MCF 10A (cell line): ENCODE data around the gene TP53BP2. TPM values are rescaled to one million over a fixed set of nuclear protein-coding genes. Genes with fewer than 3 reads are reported as not detected.
A peak's percentile ranks its signal among the peaks of the same experiment; 100 is the strongest.

Experiments used
- BruUV-seq: library from RNA; stranded (reverse); fragments of 400-500 nt; replicated peaks from 2 replicates; lab custom pipeline; 2021; lab: Mats Ljungman, UMichigan
- CTCF ChIA-PET: fragments of 300-600 bp; sonication (Branson Sonifier 250); formaldehyde crosslinking; extraction: SDS; loops from one replicate; lab custom pipeline; 2021; ENCODE audit warnings: antibody characterized with exemption, inconsistent platforms; lab: Yijun Ruan, JAX
- POLR2A ChIA-PET: fragments of 300-600, 350-650 bp; sonication (Branson Sonifier 250); formaldehyde crosslinking; extraction: SDS; loops from one replicate; lab custom pipeline; 2020; ENCODE audit warnings: antibody characterized with exemption, inconsistent platforms; lab: Yijun Ruan, JAX
- DNase-seq: peaks from one replicate; pipeline ENCODE4 v3.0.0-alpha.2; 2018; ENCODE audit not compliant: unreplicated experiment
- H3K27ac Mint-ChIP-seq: one replicate; pipeline ENCODE4 v1.8.0; 2022; ENCODE audit warnings: mild to moderate bottlenecking, low read depth, mixed read lengths; ENCODE audit not compliant: unreplicated experiment
- H3K27me3 Mint-ChIP-seq: one replicate; pipeline ENCODE4 v1.8.0; 2022; ENCODE audit warnings: mixed read lengths; ENCODE audit not compliant: insufficient read depth, unreplicated experiment
- H3K36me3 Mint-ChIP-seq: one replicate; pipeline ENCODE4 v1.8.0; 2022; ENCODE audit warnings: mild to moderate bottlenecking, moderate library complexity, mixed read lengths; ENCODE audit not compliant: insufficient read depth, unreplicated experiment
- H3K4me1 Mint-ChIP-seq: one replicate; pipeline ENCODE4 v1.8.0; 2022; ENCODE audit warnings: mixed read lengths; ENCODE audit not compliant: insufficient read depth, unreplicated experiment
- H3K4me3 Mint-ChIP-seq: one replicate; pipeline ENCODE4 v1.8.0; 2022; ENCODE audit warnings: mild to moderate bottlenecking, moderate library complexity, mixed read lengths; ENCODE audit not compliant: unreplicated experiment
- H3K9me3 Mint-ChIP-seq: one replicate; pipeline ENCODE4 v1.8.0; 2022; ENCODE audit warnings: mixed read lengths; ENCODE audit not compliant: unreplicated experiment
- intact Hi-C: fragments of 100-400 bp; cut with micrococcal nuclease; formaldehyde crosslinking; loops from 2 replicates; pipeline ENCODE4 v1.14.1; 2022
- total RNA-seq: library from RNA; stranded (reverse); gene quantifications from 2 replicates; pipeline ENCODE4 v1.2.3, GENCODE V29; 2022
- TF ChIP-seq, protein P1 (sequence below): fragments of 200-600 bp; IDR thresholded peaks from one replicate; pipeline ENCODE4 v1.8.0; 2022; ENCODE audit warnings: antibody characterized with exemption, mild to moderate bottlenecking; ENCODE audit not compliant: unreplicated experiment

TP53BP2 gene
- total RNA-seq, 1 experiment from 2014 or later = 64.0 TPM

DNA sequence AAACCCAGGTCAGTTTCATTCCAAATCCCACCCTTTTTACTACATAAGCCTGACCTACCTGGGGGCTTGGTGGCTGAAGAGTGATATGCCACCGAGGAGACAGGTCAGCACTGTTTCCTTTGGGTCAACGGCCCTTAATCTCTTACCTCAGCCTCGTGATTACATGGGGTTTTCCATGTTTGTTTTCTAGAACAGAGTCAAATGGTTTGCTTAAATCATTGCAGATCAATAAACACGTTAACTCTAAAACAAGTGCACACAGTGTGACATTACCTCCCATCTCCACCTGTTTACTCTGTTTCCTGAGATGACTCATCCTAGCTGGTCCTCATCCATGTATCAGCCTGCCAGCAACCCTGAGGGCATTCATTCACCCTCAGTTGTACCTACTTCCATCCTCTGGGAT, 40.8 kb upstream of the TP53BP2 start:
- intact Hi-C loops = loop anchor here (5.0 kb wide), 1 partner anchor 74 kb away; no protein-coding TSS in a partner anchor
- CTCF ChIA-PET = interaction anchor here (0.7 to 3.6 kb wide), 7 partner anchors 17 to 188 kb away, joined by 3 to 14 read pairs (median 3); partner anchors contain the start of gene TP53BP2

GRCh38 chr1:223885614-223886013, 39.9 kb upstream of the TP53BP2 start:
- Mint-ChIP-seq H3K4me1 (peaks cover 25% of the 10 kb centered on the region), H3K36me3 (no peaks in the 10 kb centered on the region), H3K27me3 (peaks cover 11% of the 10 kb centered on the region), H3K27ac (no peak overlapping the region), H3K9me3 (no peaks in the 10 kb centered on the region), H3K4me3 (no peak overlapping the region)
- intact Hi-C loops = loop anchor here (5.0 kb wide), 1 partner anchor 73 kb away; no protein-coding TSS in a partner anchor
- CTCF ChIA-PET = interaction anchor here (0.9 to 1.8 kb wide), 2 partner anchors 39 to 80 kb away, joined by 5 read pairs; no protein-coding TSS in a partner anchor
- no peak for DNase-seq
- TF ChIP-seq, protein P1, sequence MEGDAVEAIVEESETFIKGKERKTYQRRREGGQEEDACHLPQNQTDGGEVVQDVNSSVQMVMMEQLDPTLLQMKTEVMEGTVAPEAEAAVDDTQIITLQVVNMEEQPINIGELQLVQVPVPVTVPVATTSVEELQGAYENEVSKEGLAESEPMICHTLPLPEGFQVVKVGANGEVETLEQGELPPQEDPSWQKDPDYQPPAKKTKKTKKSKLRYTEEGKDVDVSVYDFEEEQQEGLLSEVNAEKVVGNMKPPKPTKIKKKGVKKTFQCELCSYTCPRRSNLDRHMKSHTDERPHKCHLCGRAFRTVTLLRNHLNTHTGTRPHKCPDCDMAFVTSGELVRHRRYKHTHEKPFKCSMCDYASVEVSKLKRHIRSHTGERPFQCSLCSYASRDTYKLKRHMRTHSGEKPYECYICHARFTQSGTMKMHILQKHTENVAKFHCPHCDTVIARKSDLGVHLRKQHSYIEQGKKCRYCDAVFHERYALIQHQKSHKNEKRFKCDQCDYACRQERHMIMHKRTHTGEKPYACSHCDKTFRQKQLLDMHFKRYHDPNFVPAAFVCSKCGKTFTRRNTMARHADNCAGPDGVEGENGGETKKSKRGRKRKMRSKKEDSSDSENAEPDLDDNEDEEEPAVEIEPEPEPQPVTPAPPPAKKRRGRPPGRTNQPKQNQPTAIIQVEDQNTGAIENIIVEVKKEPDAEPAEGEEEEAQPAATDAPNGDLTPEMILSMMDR = no peak
- POLR2A ChIA-PET = interaction anchor here (0.8 to 5.4 kb wide), 3 partner anchors 25 to 39 kb away, joined by 3 to 101 read pairs (median 3); partner anchors contain the start of gene TP53BP2
- no TSS peak for BruUV-seq

More for the DNA sequence above, 40.8 kb upstream of the TP53BP2 start:
- no peaks in the 10 kb centered on the region for H3K36me3 Mint-ChIP-seq
- peak; percentile 53 for DNase-seq
- H3K4me1 Mint-ChIP-seq = peaks cover 25% of the 10 kb centered on the region
- H3K27me3 Mint-ChIP-seq = peaks cover 2% of the 10 kb centered on the region
- TF ChIP-seq, protein P1 = no peak
- no peak overlapping the region for H3K4me3 Mint-ChIP-seq
- peak overlapping the region; percentile 95 for H3K27ac Mint-ChIP-seq
- POLR2A ChIA-PET = interaction anchor here (0.6 to 5.4 kb wide), 6 partner anchors 24 to 106 kb away, joined by 3 to 101 read pairs (median 4); partner anchors contain the start of gene TP53BP2
- no peaks in the 10 kb centered on the region for H3K9me3 Mint-ChIP-seq
- BruUV-seq = no TSS peak

DNA sequence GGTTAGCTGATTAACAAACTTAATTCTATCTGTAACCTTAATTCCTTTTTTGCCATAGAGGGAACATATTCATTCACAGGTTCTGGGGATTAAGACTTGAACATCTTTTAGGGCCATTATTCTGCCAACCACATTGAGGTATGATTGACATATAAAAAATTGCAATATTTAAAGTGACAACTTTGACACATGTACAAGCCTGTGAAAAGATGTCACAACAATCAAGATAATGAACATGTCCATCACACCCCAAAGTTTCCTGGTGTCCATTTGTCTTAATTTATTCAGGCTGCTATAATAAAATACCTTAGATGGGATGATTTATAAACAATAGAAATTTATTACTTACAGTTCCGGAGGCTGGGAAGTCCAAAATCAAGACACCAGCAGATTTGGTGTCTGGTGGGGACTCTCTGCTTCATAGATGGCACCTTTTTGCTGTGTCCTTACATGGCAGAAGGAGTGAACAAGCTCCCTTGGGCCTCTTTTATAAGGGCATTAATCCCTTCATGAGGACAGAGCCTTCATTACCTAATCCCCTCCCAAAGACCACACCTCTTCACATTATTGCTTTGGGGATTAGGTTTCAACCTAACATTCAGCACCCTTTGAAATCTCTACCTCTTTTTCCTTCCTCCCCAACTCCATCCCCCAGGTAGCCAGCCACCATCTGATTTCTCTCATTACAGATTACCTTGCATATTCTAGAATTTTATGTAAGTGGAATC, 33.0 kb upstream of the TP53BP2 start:
- intact Hi-C loops = no loop called here
- POLR2A ChIA-PET = interaction anchor here (0.7 kb wide), 1 partner anchor 11 kb away, joined by 3 read pairs; no protein-coding TSS in a partner anchor
- TF ChIP-seq, protein P1 = no peak
- no peaks in the 10 kb centered on the region for H3K4me1 Mint-ChIP-seq
- H3K4me3 Mint-ChIP-seq = no peak overlapping the region
- BruUV-seq = no TSS peak
- peaks cover 11% of the 10 kb centered on the region for H3K27me3 Mint-ChIP-seq
- no peaks in the 10 kb centered on the region for H3K36me3 Mint-ChIP-seq
- CTCF ChIA-PET = interaction anchor here (0.6 to 0.9 kb wide), 4 partner anchors 20 to 578 kb away, joined by 3 to 4 read pairs (median 3); no protein-coding TSS in a partner anchor
- H3K9me3 Mint-ChIP-seq = no peaks in the 10 kb centered on the region
- no peak overlapping the region for H3K27ac Mint-ChIP-seq
- no peak for DNase-seq

DNA sequence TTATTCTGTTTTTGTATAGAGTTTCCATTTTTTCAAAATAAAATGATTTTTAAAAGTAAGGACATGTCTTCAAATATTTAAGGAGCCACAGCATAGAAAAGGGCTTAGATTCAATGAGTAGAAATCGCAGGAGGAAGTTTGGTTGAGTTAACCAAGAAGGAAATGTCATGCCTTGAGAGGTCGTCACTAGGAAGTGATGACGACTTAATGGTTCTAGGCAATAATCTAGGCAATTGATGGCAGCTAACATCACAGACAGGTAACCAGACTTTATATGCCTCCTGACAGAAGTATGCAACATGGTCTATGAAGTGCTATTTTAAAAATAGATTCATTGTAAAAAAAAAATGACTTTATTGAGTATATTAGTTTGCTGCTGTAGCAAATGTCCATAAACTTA, 32.1 kb upstream of the TP53BP2 start:
- no peaks in the 10 kb centered on the region for H3K4me1 Mint-ChIP-seq
- no peaks in the 10 kb centered on the region for H3K9me3 Mint-ChIP-seq
- POLR2A ChIA-PET = interaction anchor here (0.7 kb wide), 1 partner anchor 11 kb away, joined by 3 read pairs; no protein-coding TSS in a partner anchor
- no peak overlapping the region for H3K4me3 Mint-ChIP-seq
- intact Hi-C loops = no loop called here
- no peak overlapping the region for H3K27ac Mint-ChIP-seq
- H3K36me3 Mint-ChIP-seq = no peaks in the 10 kb centered on the region
- CTCF ChIA-PET = interaction anchor here (0.6 kb wide), 1 partner anchor 621 kb away, joined by 4 read pairs; no protein-coding TSS in a partner anchor
- no TSS peak for BruUV-seq
- DNase-seq = no peak
- TF ChIP-seq, protein P1 = no peak
- H3K27me3 Mint-ChIP-seq = peaks cover 18% of the 10 kb centered on the region
